ENCODE results near the gene DCAF7.
A peak's percentile ranks its signal among the peaks of the same experiment; 100 is the strongest.

DCAF7 gene

GRCh38 chr17:63549946-63550816 is at the start of gene DCAF7:
Gene DCAF7 (plus strand): TSS chr17:63550477. CDS start chr17:63550678, 201 bp downstream.
- Mint-ChIP-seq H3K9me3 (no peaks in the 10 kb centered on the region), H3K4me3 (peak within 1 kb of the TSS; percentile 93), H3K27me3 (ENCODE audit: low read depth, poor library complexity) (peaks cover 12% of the 10 kb centered on the region), H3K27ac (peak within 1 kb of the TSS; percentile 99), H3K36me3 (ENCODE audit: low read depth) (peaks cover 15% of the 10 kb centered on the region), H3K4me1 (peaks cover 30% of the 10 kb centered on the region)
- no peak for TF ChIP-seq CTCF (IDR thresholded peaks at IDR 0.05)
- DNase-seq, result peak; percentile 100

- Mint-ChIP-seq H3K4me1 (peaks cover 7% of the 10 kb centered on the region), H3K27me3 (ENCODE audit: low read depth, poor library complexity) (peaks cover 59% of the 10 kb centered on the region), H3K36me3 (ENCODE audit: low read depth) (no peaks in the 10 kb centered on the region), H3K9me3 (no peaks in the 10 kb centered on the region), H3K4me3 (no peak overlapping the region), H3K27ac (no peak overlapping the region)
- DNase-seq, result no peak
- no peak for TF ChIP-seq CTCF (IDR thresholded peaks at IDR 0.05)
These were observed 49.5 kb upstream of the DCAF7 start for GRCh38 chr17:63500543-63501390.

GRCh38 chr17:63503341-63503705 is 47.0 kb upstream of the DCAF7 start:
- Mint-ChIP-seq H3K36me3 (ENCODE audit: low read depth) (no peaks in the 10 kb centered on the region), H3K9me3 (no peaks in the 10 kb centered on the region), H3K4me1 (peaks cover 7% of the 10 kb centered on the region), H3K4me3 (no peak overlapping the region), H3K27ac (no peak overlapping the region), H3K27me3 (ENCODE audit: low read depth, poor library complexity) (peaks cover 73% of the 10 kb centered on the region)
- no peak for TF ChIP-seq CTCF (IDR thresholded peaks at IDR 0.05)
- no peak for DNase-seq

GRCh38 chr17:63504261-63504660 is 46.0 kb upstream of the DCAF7 start:
- no peak for DNase-seq
- no peak for TF ChIP-seq CTCF (IDR thresholded peaks at IDR 0.05)
- H3K9me3 Mint-ChIP-seq, result no peaks in the 10 kb centered on the region
- peaks cover 75% of the 10 kb centered on the region for H3K27me3 Mint-ChIP-seq (ENCODE audit: low read depth, poor library complexity)
- no peaks in the 10 kb centered on the region for H3K36me3 Mint-ChIP-seq (ENCODE audit: low read depth)
- H3K4me3 Mint-ChIP-seq, result no peak overlapping the region
- H3K4me1 Mint-ChIP-seq, result no peaks in the 10 kb centered on the region
- H3K27ac Mint-ChIP-seq, result no peak overlapping the region

GRCh38 chr17:63505341-63505740 is 44.9 kb upstream of the DCAF7 start:
- peaks cover 78% of the 10 kb centered on the region for H3K27me3 Mint-ChIP-seq (ENCODE audit: low read depth, poor library complexity)
- no peak overlapping the region for H3K4me3 Mint-ChIP-seq
- H3K4me1 Mint-ChIP-seq, result no peaks in the 10 kb centered on the region
- no peak for DNase-seq
- no peaks in the 10 kb centered on the region for H3K9me3 Mint-ChIP-seq
- no peaks in the 10 kb centered on the region for H3K36me3 Mint-ChIP-seq (ENCODE audit: low read depth)
- H3K27ac Mint-ChIP-seq, result no peak overlapping the region
- no peak for TF ChIP-seq CTCF (IDR thresholded peaks at IDR 0.05)

Data from nephron progenitor cell (in vitro differentiated cells).